ENCODE data around the gene NCKAP5. TPM values are rescaled to one million over a fixed set of nuclear protein-coding genes. Genes with fewer than 3 reads are reported as not detected.

The NCKAP5 gene
- total and polyA plus RNA-seq, 2 donors (not counting 1 experiment from before 2014, with no cell fraction given) = not detected

- Mint-ChIP-seq H3K9me3 (ENCODE audit: insufficient read depth) (no peaks in the 10 kb centered on the region), H3K27me3 (no peaks in the 10 kb centered on the region), H3K4me1 (no peaks in the 10 kb centered on the region), H3K27ac (no peak overlapping the region), H3K4me3 (no peak overlapping the region)
- TF ChIP-seq CTCF (IDR thresholded peaks at IDR 0.05) (no peak), EZH2 (IDR thresholded peaks at IDR 0.05; ENCODE audit: borderline replicate concordance, insufficient read depth, low read depth, low read length, poor library complexity, severe bottlenecking) (no peak)
- Histone ChIP-seq H3K79me2 (ENCODE audit: control insufficient read depth, insufficient read depth, low read length) (no peaks in the 10 kb centered on the region), H3K36me3 (replicated peaks in 1 of 2; ENCODE audit: control extremely low read depth in 1 of 2, control insufficient read depth in 1 of 2, extremely low read depth in 1 of 2, insufficient read depth in 2 of 2, low read length in 1 of 2) (no peaks in the 10 kb centered on the region), H3K27me3 (replicated peaks in 1 of 4; ENCODE audit: control extremely low read depth in 1 of 4, control insufficient read depth in 3 of 4, insufficient read depth in 4 of 4, low read length in 3 of 4) (no peaks in the 10 kb centered on the region), H3K27ac (ENCODE audit: low read length in 2 of 2) (no peak overlapping the region), H4K20me1 (ENCODE audit: control insufficient read depth, insufficient read depth, low read length, poor library complexity, severe bottlenecking) (no peaks in the 10 kb centered on the region), H2AFZ (ENCODE audit: insufficient read depth, low read depth, low read length, poor library complexity, severe bottlenecking) (no peak overlapping the region), H3K4me3 (ENCODE audit: control extremely low read depth in 1 of 5, extremely low read depth in 1 of 5, insufficient read depth in 1 of 5, low read depth in 2 of 5, low read length in 4 of 5) (no peak overlapping the region), H3K4me2 (replicated peaks; ENCODE audit: low read depth, low read length, poor library complexity, severe bottlenecking) (no peak overlapping the region), H3K9ac (ENCODE audit: low read length) (no peak overlapping the region), H3K4me1 (ENCODE audit: control insufficient read depth in 2 of 2, insufficient read depth in 2 of 2, low read length in 2 of 2) (no peaks in the 10 kb centered on the region), H3K9me3 (ENCODE audit: control extremely low read depth in 1 of 3, control insufficient read depth in 2 of 3, insufficient read depth in 1 of 3, low read length in 2 of 3) (peaks cover 0 to 11% (median 0%) of the 10 kb centered on the region in 3 donors)
- ChIA-PET POLR2A (no interaction called here), CTCF (no interaction called here)
- intact Hi-C loops (cut with micrococcal nuclease) = no loop called here
- ATAC-seq (ENCODE audit: low read depth) (no peak), DNase-seq (no peak)
- 95% methylated on average over 6 of the region's 6 CpGs for WGBS (ENCODE audit: insufficient coverage)
These were observed 835.6 kb downstream of the NCKAP5 start for GRCh38 chr2:132732694-132733093.

- H3K9ac ChIP-seq (ENCODE audit: low read length) = no peak overlapping the region
- POLR2A ChIA-PET = no interaction called here
These were observed 836.8 kb downstream of the NCKAP5 start for GRCh38 chr2:132731441-132731840.

More at GRCh38 chr2:132731441-132731840, 836.8 kb downstream of the NCKAP5 start:
- peaks cover 0 to 9% (median 0%) of the 10 kb centered on the region in 3 donors for H3K9me3 ChIP-seq (ENCODE audit: control extremely low read depth in 1 of 3, control insufficient read depth in 2 of 3, insufficient read depth in 1 of 3, low read length in 2 of 3)
- H3K4me2 ChIP-seq (replicated peaks; ENCODE audit: low read depth, low read length, poor library complexity, severe bottlenecking) = no peak overlapping the region
- no peaks in the 10 kb centered on the region for H3K4me1 ChIP-seq (ENCODE audit: control insufficient read depth in 2 of 2, insufficient read depth in 2 of 2, low read length in 2 of 2)
- H3K27ac Mint-ChIP-seq = no peak overlapping the region
- H4K20me1 ChIP-seq (ENCODE audit: control insufficient read depth, insufficient read depth, low read length, poor library complexity, severe bottlenecking) = no peaks in the 10 kb centered on the region
- H3K27me3 Mint-ChIP-seq = no peaks in the 10 kb centered on the region
- H3K27ac ChIP-seq (ENCODE audit: low read length in 2 of 2) = no peak overlapping the region
- no peaks in the 10 kb centered on the region for H3K4me1 Mint-ChIP-seq
- no peak for TF ChIP-seq EZH2 (IDR thresholded peaks at IDR 0.05; ENCODE audit: borderline replicate concordance, insufficient read depth, low read depth, low read length, poor library complexity, severe bottlenecking)
- no peak for TF ChIP-seq CTCF (IDR thresholded peaks at IDR 0.05)
- no peak overlapping the region for H2AFZ ChIP-seq (ENCODE audit: insufficient read depth, low read depth, low read length, poor library complexity, severe bottlenecking)
- no peak overlapping the region for H3K4me3 Mint-ChIP-seq
- H3K4me3 ChIP-seq (ENCODE audit: control extremely low read depth in 1 of 5, extremely low read depth in 1 of 5, insufficient read depth in 1 of 5, low read depth in 2 of 5, low read length in 4 of 5) = no peak overlapping the region
- intact Hi-C loops (cut with micrococcal nuclease) = no loop called here
- DNase-seq (no peak), ATAC-seq (ENCODE audit: low read depth) (no peak)
- no peaks in the 10 kb centered on the region for H3K9me3 Mint-ChIP-seq (ENCODE audit: insufficient read depth)
- no peaks in the 10 kb centered on the region for H3K79me2 ChIP-seq (ENCODE audit: control insufficient read depth, insufficient read depth, low read length)
- no peaks in the 10 kb centered on the region for H3K27me3 ChIP-seq (replicated peaks in 1 of 4; ENCODE audit: control extremely low read depth in 1 of 4, control insufficient read depth in 3 of 4, insufficient read depth in 4 of 4, low read length in 3 of 4)
- CTCF ChIA-PET = no interaction called here
- 100% methylated on average over 5 of the region's 5 CpGs for WGBS (ENCODE audit: insufficient coverage)
- H3K36me3 ChIP-seq (replicated peaks in 1 of 2; ENCODE audit: control extremely low read depth in 1 of 2, control insufficient read depth in 1 of 2, extremely low read depth in 1 of 2, insufficient read depth in 2 of 2, low read length in 1 of 2) = no peaks in the 10 kb centered on the region
